Neural progenitor cell (in vitro differentiated cells): ENCODE data around the gene IQCF6. TPM values are rescaled to one million over a fixed set of nuclear protein-coding genes. Genes with fewer than 3 reads are reported as not detected.

Source experiments
- DNase-seq: peaks from one replicate; pipeline ENCODE4 v3.0.0-alpha.2; 2016; ENCODE audit warnings: low spot score
- H2AFZ ChIP-seq: fragments of 200-600 bp; sonication (generic); replicated peaks from 2 replicates; pipeline ENCODE4 v1.6.1; 2016; ENCODE audit warnings: antibody characterized with exemption
- H3F3A ChIP-seq: fragments of 200-600 bp; sonication (generic); 2 replicates; pipeline ENCODE4 v1.6.1; 2016; ENCODE audit warnings: antibody characterized with exemption, low read depth
- H3K27ac ChIP-seq: fragments of 200-600 bp; sonication (generic); 2 replicates; pipeline ENCODE4 v1.5.1; 2016; ENCODE audit warnings: mild to moderate bottlenecking
- H3K27me3 ChIP-seq: fragments of 200-600 bp; sonication (generic); 2 replicates; pipeline ENCODE4 v1.6.1; 2016; ENCODE audit warnings: mild to moderate bottlenecking, moderate library complexity
- H3K36me3 ChIP-seq: fragments of 200-600 bp; sonication (generic); 2 replicates; pipeline ENCODE4 v1.5.1; 2016
- H3K4me1 ChIP-seq: fragments of 200-600 bp; sonication (generic); 2 replicates; pipeline ENCODE4 v1.6.1; 2016; ENCODE audit warnings: mixed run types
- H3K4me2 ChIP-seq: fragments of 200-600 bp; sonication (generic); 2 replicates; pipeline ENCODE4 v1.6.1; 2016
- H3K4me3 ChIP-seq: fragments of 200-600 bp; sonication (generic); 2 replicates; pipeline ENCODE4 v1.5.1; 2016
- H3K79me2 ChIP-seq: fragments of 200-600 bp; sonication (generic); 2 replicates; pipeline ENCODE4 v1.6.1; 2016; ENCODE audit warnings: low read depth
- H3K9ac ChIP-seq: fragments of 200-600 bp; sonication (generic); 2 replicates; pipeline ENCODE4 v1.6.1; 2016
- H3K9me3 ChIP-seq: fragments of 200-600 bp; sonication (generic); 2 replicates; pipeline ENCODE4 v1.5.1; 2016; ENCODE audit warnings: low read depth
- H4K20me1 ChIP-seq: fragments of 200-600 bp; sonication (generic); 2 replicates; pipeline ENCODE4 v1.6.1; 2016; ENCODE audit warnings: low read depth
- H3K27ac Mint-ChIP-seq: 3 replicates; pipeline ENCODE4 v1.8.0; 2021; ENCODE audit warnings: mixed read lengths
- H3K27me3 Mint-ChIP-seq: 2 replicates; pipeline ENCODE4 v1.8.0; 2022; ENCODE audit warnings: low read depth, mild to moderate bottlenecking, inconsistent platforms, moderate library complexity, mixed read lengths; ENCODE audit not compliant: insufficient read depth
- H3K36me3 Mint-ChIP-seq: 3 replicates; pipeline ENCODE4 v1.8.0; 2021; ENCODE audit warnings: mixed read lengths
- H3K4me1 Mint-ChIP-seq: 3 replicates; pipeline ENCODE4 v1.8.0; 2021; ENCODE audit warnings: mixed read lengths
- H3K4me3 Mint-ChIP-seq: 3 replicates; pipeline ENCODE4 v1.8.0; 2021; ENCODE audit warnings: mild to moderate bottlenecking, moderate library complexity, mixed read lengths
- H3K9me3 Mint-ChIP-seq: 3 replicates; pipeline ENCODE4 v1.8.0; 2020; ENCODE audit warnings: mixed read lengths
- CTCF ChIP-seq: fragments of 200-600 bp; sonication (generic); IDR thresholded peaks from 2 replicates; pipeline ENCODE4 v1.5.1; 2017; ENCODE audit warnings: antibody characterized with exemption, mild to moderate bottlenecking
- EZH2 ChIP-seq: fragments of 200-600 bp; sonication (generic); IDR thresholded peaks from 2 replicates; pipeline ENCODE4 v1.6.1; 2017; ENCODE audit warnings: antibody characterized with exemption, mild to moderate bottlenecking, moderate library complexity
- EZH2phosphoT487 ChIP-seq: fragments of 200-600 bp; sonication (generic); IDR thresholded peaks from 2 replicates; pipeline ENCODE4 v1.6.1; 2017; ENCODE audit warnings: antibody characterized with exemption
- total RNA-seq: library from RNA; depleted of rRNA; stranded (reverse); fragments of >200 nt; gene quantifications from 2 replicates; pipeline ENCODE4 v1.2.3, GENCODE V29; 2015; ENCODE audit warnings: low replicate concordance

The IQCF6 gene
- total RNA-seq, 1 donor from 2014 or later: not detected

- Mint-ChIP-seq H3K36me3 (no peaks in the 10 kb centered on the region), H3K4me1 (peaks cover 5% of the 10 kb centered on the region), H3K27me3 (peaks cover 19% of the 10 kb centered on the region), H3K9me3 (peaks cover 3% of the 10 kb centered on the region), H3K27ac (no peak overlapping the region), H3K4me3 (no peak overlapping the region)
- no peak overlapping the region for H2AFZ ChIP-seq
- H3K27me3 ChIP-seq: no peaks in the 10 kb centered on the region
- no peak for TF ChIP-seq EZH2
- no peak for TF ChIP-seq EZH2phosphoT487
- no peak for TF ChIP-seq CTCF
- no peak overlapping the region for H3K9ac ChIP-seq
- H3K9me3 ChIP-seq: no peaks in the 10 kb centered on the region
- no peaks in the 10 kb centered on the region for H3K4me1 ChIP-seq
- no peak for DNase-seq
- H3K27ac ChIP-seq: no peak overlapping the region
- H3K79me2 ChIP-seq: no peaks in the 10 kb centered on the region
- H3K4me3 ChIP-seq: no peak overlapping the region
- H3K4me2 ChIP-seq: no peak overlapping the region
- H4K20me1 ChIP-seq: no peaks in the 10 kb centered on the region
- no peaks in the 10 kb centered on the region for H3K36me3 ChIP-seq
- H3F3A ChIP-seq: no peaks in the 10 kb centered on the region
Observed at GRCh38 chr3:51778554-51778953, 483 bp downstream of the IQCF6 start.

GRCh38 chr3:51777985-51778384 lies 1.1 kb downstream of the IQCF6 start:
- Mint-ChIP-seq H3K36me3 (no peaks in the 10 kb centered on the region), H3K4me1 (peaks cover 9% of the 10 kb centered on the region), H3K27me3 (peaks cover 19% of the 10 kb centered on the region), H3K27ac (no peak overlapping the region), H3K9me3 (peaks cover 3% of the 10 kb centered on the region), H3K4me3 (no peak overlapping the region)
- Histone ChIP-seq H3K27me3 (no peaks in the 10 kb centered on the region), H3K4me1 (no peaks in the 10 kb centered on the region), H2AFZ (no peak overlapping the region), H4K20me1 (no peaks in the 10 kb centered on the region), H3K9ac (no peak overlapping the region), H3K4me3 (no peak overlapping the region), H3K36me3 (no peaks in the 10 kb centered on the region), H3K4me2 (no peak overlapping the region), H3K79me2 (no peaks in the 10 kb centered on the region), H3K9me3 (no peaks in the 10 kb centered on the region), H3K27ac (no peak overlapping the region), H3F3A (no peaks in the 10 kb centered on the region)
- no peak for DNase-seq
- TF ChIP-seq CTCF: no peak
- no peak for TF ChIP-seq EZH2
- TF ChIP-seq EZH2phosphoT487: no peak

GRCh38 chr3:51773529-51774056 lies 5.4 kb downstream of the IQCF6 start:
- no peaks in the 10 kb centered on the region for H4K20me1 ChIP-seq
- TF ChIP-seq EZH2phosphoT487 (no peak), EZH2 (no peak), CTCF (no peak)
- Mint-ChIP-seq H3K27ac (no peak overlapping the region), H3K4me1 (peaks cover 9% of the 10 kb centered on the region), H3K36me3 (no peaks in the 10 kb centered on the region), H3K9me3 (peaks cover 3% of the 10 kb centered on the region), H3K4me3 (no peak overlapping the region), H3K27me3 (peaks cover 21% of the 10 kb centered on the region)
- no peaks in the 10 kb centered on the region for H3K4me1 ChIP-seq
- H3K4me3 ChIP-seq: no peak overlapping the region
- H3F3A ChIP-seq: no peaks in the 10 kb centered on the region
- H3K4me2 ChIP-seq: no peak overlapping the region
- H3K27ac ChIP-seq: no peak overlapping the region
- H3K9me3 ChIP-seq: no peaks in the 10 kb centered on the region
- no peak overlapping the region for H2AFZ ChIP-seq
- no peaks in the 10 kb centered on the region for H3K27me3 ChIP-seq
- no peaks in the 10 kb centered on the region for H3K79me2 ChIP-seq
- no peaks in the 10 kb centered on the region for H3K36me3 ChIP-seq
- H3K9ac ChIP-seq: no peak overlapping the region
- no peak for DNase-seq
